ENCODE data around the gene SNN.

DNA sequence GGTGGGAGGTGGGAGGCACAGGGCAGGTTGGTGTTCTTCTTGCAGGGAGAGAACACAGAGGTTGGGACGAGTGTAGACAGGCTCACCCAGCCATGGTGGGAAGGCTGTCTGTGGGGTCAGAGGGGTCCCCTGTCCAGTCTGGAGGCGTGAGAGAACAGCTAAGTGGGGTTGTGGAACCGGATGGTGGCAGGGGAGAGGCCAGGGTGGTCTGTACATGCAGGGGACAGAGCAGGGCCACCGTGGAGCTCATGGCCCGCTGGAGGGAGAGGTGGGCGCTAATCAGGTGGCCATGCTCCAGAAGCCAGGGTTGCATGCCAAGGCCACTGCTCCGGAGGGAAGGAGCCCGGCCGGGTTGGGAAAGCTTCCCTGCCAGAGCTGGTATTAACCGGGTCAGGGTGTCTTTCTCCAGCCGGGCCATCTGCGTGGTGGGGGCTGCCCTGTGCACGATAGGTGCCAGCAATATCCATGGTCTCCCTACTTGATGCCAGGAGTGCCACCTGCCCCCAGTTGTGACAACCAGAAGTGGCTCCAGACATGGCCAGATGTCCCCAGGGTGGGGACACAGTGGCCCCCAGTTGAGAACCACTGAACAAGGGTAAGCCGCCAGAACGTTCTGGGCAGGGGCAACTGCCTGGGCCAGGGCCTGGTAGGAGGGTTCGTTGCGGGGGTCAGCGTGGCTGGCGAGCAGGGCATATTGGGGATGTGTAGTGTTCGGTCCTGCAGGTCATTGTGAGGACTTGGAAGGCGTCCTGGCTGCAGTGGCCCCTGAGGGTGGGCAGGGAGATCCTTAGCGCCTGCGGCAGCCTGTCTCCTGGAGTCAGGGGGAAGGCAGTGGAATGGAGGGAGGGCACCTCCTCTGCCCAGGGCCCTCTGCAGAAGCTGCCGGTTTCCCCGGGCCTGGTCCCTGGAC, 5.1 kb downstream of the SNN start:
- TF ChIP-seq EZH2 (IDR thresholded peaks at IDR 0.05; ENCODE audit: borderline replicate concordance, low read depth, low read length, poor library complexity, severe bottlenecking), result no peak
- TF ChIP-seq, protein P1, sequence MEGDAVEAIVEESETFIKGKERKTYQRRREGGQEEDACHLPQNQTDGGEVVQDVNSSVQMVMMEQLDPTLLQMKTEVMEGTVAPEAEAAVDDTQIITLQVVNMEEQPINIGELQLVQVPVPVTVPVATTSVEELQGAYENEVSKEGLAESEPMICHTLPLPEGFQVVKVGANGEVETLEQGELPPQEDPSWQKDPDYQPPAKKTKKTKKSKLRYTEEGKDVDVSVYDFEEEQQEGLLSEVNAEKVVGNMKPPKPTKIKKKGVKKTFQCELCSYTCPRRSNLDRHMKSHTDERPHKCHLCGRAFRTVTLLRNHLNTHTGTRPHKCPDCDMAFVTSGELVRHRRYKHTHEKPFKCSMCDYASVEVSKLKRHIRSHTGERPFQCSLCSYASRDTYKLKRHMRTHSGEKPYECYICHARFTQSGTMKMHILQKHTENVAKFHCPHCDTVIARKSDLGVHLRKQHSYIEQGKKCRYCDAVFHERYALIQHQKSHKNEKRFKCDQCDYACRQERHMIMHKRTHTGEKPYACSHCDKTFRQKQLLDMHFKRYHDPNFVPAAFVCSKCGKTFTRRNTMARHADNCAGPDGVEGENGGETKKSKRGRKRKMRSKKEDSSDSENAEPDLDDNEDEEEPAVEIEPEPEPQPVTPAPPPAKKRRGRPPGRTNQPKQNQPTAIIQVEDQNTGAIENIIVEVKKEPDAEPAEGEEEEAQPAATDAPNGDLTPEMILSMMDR (conservative IDR thresholded peaks at IDR 0.05; ENCODE audit: low read depth, low read length), result no peak

Data from A673 (cell line).